Lower lobe of right lung (tissue), 2 donors: ENCODE data around the gene CYP3A7. TPM values are rescaled to one million over a fixed set of nuclear protein-coding genes. Genes with fewer than 3 reads are reported as not detected.

Experiments
- ATAC-seq, 2 donors: fragments of 200-7000 bp; cut with Tn5 transposase; one replicate each; pipeline ENCODE4 v1.9.1; 2020 to 2022; ENCODE audit warnings: mild to moderate bottlenecking in 2 of 2, moderate library complexity in 2 of 2
- DNase-seq: peaks from one replicate; pipeline ENCODE4 v3.0.0-alpha.2; 2020
- H3K27ac ChIP-seq: fragments of 200-600 bp; one replicate; pipeline ENCODE4 v1.8.0; 2022
- H3K27me3 ChIP-seq: fragments of 200-600 bp; one replicate; pipeline ENCODE4 v1.8.0; 2022; ENCODE audit warnings: low read depth
- H3K36me3 ChIP-seq: fragments of 200-600 bp; one replicate; pipeline ENCODE4 v1.8.0; 2022; ENCODE audit warnings: mild to moderate bottlenecking
- H3K4me1 ChIP-seq: fragments of 200-600 bp; one replicate; pipeline ENCODE4 v1.8.0; 2022
- H3K4me3 ChIP-seq: fragments of 200-600 bp; one replicate; pipeline ENCODE4 v1.8.0; 2022; ENCODE audit warnings: mild to moderate bottlenecking
- H3K9me3 ChIP-seq: fragments of 200-600 bp; one replicate; pipeline ENCODE4 v1.8.0; 2022
- intact Hi-C: fragments of 100-400 bp; cut with DNase I; formaldehyde crosslinking; loops from one replicate; pipeline ENCODE4 v1.11.0; 2022
- total RNA-seq: library from RNA; stranded (reverse); fragmentation: NEBNext Ultra II Directional; extraction: Animal tissue kit (Norgen Biotek cat#: 25700); gene quantifications from one replicate; pipeline ENCODE4 v1.2.1, GENCODE V29; 2021
- TF ChIP-seq, protein P1 (sequence below): fragments of 200-600 bp; IDR thresholded peaks from one replicate; pipeline ENCODE4 v1.8.0; 2022; ENCODE audit warnings: antibody characterized with exemption, mild to moderate bottlenecking
- donor health status: DM: no; HTN: yes; CAD: no; lungs with severe emphysema.

Gene CYP3A7
- total RNA-seq, 1 donor from 2014 or later: 0.21 TPM

DNA sequence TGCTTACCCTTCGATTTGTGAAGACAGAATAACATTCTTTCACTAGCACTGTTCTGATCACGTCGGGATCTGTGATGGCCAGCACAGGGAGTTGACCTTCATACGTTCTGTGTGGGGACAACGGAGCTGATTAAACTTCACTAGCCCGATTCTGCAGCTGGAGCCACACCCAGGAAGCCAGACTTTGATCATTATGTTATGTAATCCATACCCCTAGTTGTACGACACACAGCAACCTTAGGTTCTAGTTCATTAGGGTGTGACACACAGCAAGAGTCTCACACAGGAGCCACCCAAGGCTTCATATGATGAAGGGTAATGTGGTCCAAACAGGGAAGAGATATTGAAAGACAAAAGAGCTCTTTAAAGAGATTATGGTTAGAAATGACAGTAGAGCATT lies 62.4 kb downstream of the CYP3A7 start:
- TF ChIP-seq, protein P1, sequence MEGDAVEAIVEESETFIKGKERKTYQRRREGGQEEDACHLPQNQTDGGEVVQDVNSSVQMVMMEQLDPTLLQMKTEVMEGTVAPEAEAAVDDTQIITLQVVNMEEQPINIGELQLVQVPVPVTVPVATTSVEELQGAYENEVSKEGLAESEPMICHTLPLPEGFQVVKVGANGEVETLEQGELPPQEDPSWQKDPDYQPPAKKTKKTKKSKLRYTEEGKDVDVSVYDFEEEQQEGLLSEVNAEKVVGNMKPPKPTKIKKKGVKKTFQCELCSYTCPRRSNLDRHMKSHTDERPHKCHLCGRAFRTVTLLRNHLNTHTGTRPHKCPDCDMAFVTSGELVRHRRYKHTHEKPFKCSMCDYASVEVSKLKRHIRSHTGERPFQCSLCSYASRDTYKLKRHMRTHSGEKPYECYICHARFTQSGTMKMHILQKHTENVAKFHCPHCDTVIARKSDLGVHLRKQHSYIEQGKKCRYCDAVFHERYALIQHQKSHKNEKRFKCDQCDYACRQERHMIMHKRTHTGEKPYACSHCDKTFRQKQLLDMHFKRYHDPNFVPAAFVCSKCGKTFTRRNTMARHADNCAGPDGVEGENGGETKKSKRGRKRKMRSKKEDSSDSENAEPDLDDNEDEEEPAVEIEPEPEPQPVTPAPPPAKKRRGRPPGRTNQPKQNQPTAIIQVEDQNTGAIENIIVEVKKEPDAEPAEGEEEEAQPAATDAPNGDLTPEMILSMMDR: no peak
- no peak for ATAC-seq
- intact Hi-C loops: no loop called here
- Histone ChIP-seq H3K4me3 (no peak overlapping the region), H3K27ac (no peak overlapping the region), H3K36me3 (peaks cover 17% of the 10 kb centered on the region), H3K9me3 (no peaks in the 10 kb centered on the region), H3K27me3 (no peaks in the 10 kb centered on the region), H3K4me1 (no peaks in the 10 kb centered on the region)
- no peak for DNase-seq

DNA sequence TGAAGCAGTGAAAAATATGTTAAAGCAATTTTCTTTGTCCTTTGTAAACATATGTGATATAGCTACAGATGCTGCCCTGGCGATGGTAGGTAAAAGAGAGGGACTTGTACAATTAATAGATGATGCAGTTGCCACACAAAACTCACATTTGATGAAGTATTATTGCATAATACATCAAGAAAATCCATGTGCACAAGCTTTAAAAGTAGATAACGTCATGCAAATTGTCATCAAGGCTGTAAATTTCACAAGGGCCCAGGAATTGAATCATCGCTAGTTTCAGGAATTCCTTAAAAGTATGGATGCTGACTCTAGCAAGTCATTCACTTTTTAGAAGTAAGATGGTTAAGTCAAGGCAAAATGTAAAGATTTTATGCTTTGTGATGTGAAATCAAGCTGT lies 65.2 kb downstream of the CYP3A7 start:
- TF ChIP-seq, protein P1: no peak
- DNase-seq (no peak), ATAC-seq (no peak)
- Histone ChIP-seq H3K9me3 (no peaks in the 10 kb centered on the region), H3K4me1 (no peaks in the 10 kb centered on the region), H3K4me3 (no peak overlapping the region), H3K27ac (no peak overlapping the region), H3K36me3 (peaks cover 24% of the 10 kb centered on the region), H3K27me3 (no peaks in the 10 kb centered on the region)
- intact Hi-C loops: no loop called here

DNA sequence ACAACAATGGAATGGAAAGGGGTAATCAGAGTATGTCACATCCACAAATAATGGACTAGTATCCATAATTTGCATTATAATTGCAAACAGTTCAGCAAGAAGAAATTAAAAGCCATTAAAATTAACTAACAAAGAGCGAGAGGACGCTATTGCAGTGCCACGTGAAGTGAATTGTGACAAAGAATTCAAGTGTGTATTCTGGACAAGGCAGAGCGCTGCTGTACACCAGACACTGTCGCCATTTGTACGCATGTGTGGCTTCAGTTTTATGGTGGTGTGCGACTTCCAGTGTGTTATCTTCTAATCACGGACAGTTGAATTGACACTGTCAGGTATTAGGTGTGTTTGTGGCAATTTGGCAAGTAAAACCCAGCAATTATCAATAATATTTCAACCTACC lies 66.5 kb downstream of the CYP3A7 start:
- no peak for DNase-seq
- Histone ChIP-seq H3K4me1 (no peaks in the 10 kb centered on the region), H3K4me3 (no peak overlapping the region), H3K36me3 (peaks cover 26% of the 10 kb centered on the region), H3K27me3 (no peaks in the 10 kb centered on the region), H3K9me3 (no peaks in the 10 kb centered on the region), H3K27ac (no peak overlapping the region)
- TF ChIP-seq, protein P1: no peak
- intact Hi-C loops: no loop called here
- ATAC-seq: no peak

DNA sequence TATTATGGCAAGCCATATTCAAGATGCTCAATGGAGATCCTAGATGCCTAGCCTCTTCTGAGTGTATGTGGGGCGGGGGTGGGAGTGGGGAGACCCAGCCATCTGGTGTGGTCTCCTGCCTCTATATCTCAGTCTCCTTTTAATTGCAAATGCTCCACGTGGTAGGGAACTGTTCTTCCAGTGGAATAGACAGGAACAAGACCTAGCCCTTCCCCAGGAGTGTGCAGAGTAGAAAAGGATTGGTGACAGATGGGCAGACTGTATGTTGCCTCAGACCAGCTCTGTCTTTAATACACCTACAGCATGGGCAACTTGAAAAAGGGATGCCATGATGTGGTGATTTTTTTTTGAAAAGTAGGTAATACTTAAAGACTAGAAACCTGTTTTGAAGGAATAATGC lies 67.8 kb downstream of the CYP3A7 start:
- Histone ChIP-seq H3K27ac (no peak overlapping the region), H3K36me3 (peaks cover 30% of the 10 kb centered on the region), H3K27me3 (no peaks in the 10 kb centered on the region), H3K4me3 (no peak overlapping the region), H3K4me1 (no peaks in the 10 kb centered on the region), H3K9me3 (no peaks in the 10 kb centered on the region)
- TF ChIP-seq, protein P1: no peak
- intact Hi-C loops: no loop called here
- ATAC-seq (no peak), DNase-seq (no peak)

DNA sequence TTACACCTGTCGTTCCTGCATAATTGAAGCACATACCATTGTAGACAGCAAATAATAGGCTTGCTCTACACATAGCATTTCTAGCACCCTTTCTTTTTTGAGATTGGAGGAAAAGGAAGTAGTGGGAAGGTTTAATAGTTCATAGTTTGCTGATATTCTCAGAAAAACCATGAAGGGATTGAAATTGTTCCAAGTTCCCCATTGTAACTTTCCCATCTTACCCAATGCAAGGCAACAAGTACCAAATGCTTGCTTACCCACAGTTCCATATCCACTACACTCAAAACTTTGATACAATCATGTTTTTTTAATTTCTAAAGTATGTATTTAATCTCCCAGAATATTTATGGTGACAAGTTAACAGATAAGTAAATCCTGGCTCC lies 69.0 kb downstream of the CYP3A7 start:
- intact Hi-C loops: no loop called here
- Histone ChIP-seq H3K9me3 (no peaks in the 10 kb centered on the region), H3K4me3 (no peak overlapping the region), H3K4me1 (no peaks in the 10 kb centered on the region), H3K36me3 (peaks cover 38% of the 10 kb centered on the region), H3K27me3 (no peaks in the 10 kb centered on the region), H3K27ac (no peak overlapping the region)
- ATAC-seq (peak; percentile 36 to 37), DNase-seq (no peak)
- TF ChIP-seq, protein P1: no peak
